ENCODE measurements around the gene RBL1.
"Not testable (repeated sequence)": the region's sequence is repeated elsewhere in the genome, so short reads cannot be mapped to it uniquely, and the experiment has no call there.

Gene RBL1

GRCh38 chr20:36994221-36994620 lies 101.6 kb downstream of the RBL1 start:
- DNase-seq: not testable (repeated sequence)

- DNase-seq: no peak
Measured at GRCh38 chr20:36992802-36993334, 102.9 kb downstream of the RBL1 start.

GRCh38 chr20:36991703-36992102 lies 104.1 kb downstream of the RBL1 start:
- no peak for DNase-seq

- no peak for DNase-seq
Measured at GRCh38 chr20:36989797-36990196, 106.0 kb downstream of the RBL1 start.

GRCh38 chr20:36988494-36988966 lies 107.3 kb downstream of the RBL1 start:
- peak; percentile 51 for DNase-seq

GRCh38 chr20:36984257-36984638 lies 111.5 kb downstream of the RBL1 start:
- no peak for DNase-seq

- peak; percentile 75 for DNase-seq
Measured at GRCh38 chr20:36975099-36975818, 120.5 kb downstream of the RBL1 start.

GRCh38 chr20:36974660-36975059 lies 121.1 kb downstream of the RBL1 start:
- DNase-seq: peak; percentile 47

- peak; percentile 23 for DNase-seq
Measured at GRCh38 chr20:36971103-36971502, 124.7 kb downstream of the RBL1 start.

GRCh38 chr20:36969478-36970186 lies 126.2 kb downstream of the RBL1 start:
- DNase-seq: peak; percentile 68

GRCh38 chr20:36969051-36969450 lies 126.7 kb downstream of the RBL1 start:
- DNase-seq: no peak

- DNase-seq: peak; percentile 40
Measured at GRCh38 chr20:36967636-36968035, 128.2 kb downstream of the RBL1 start.

- not testable (repeated sequence) for DNase-seq
Measured at GRCh38 chr20:36966965-36967364, 128.8 kb downstream of the RBL1 start.

- DNase-seq: not testable (repeated sequence)
Measured at GRCh38 chr20:36962354-36962941, 133.3 kb downstream of the RBL1 start.

- no peak for DNase-seq
Measured at GRCh38 chr20:36959242-36959641, 136.6 kb downstream of the RBL1 start.

- no peak for DNase-seq
Measured at GRCh38 chr20:36957875-36958667, 137.7 kb downstream of the RBL1 start.

GRCh38 chr20:36956674-36957073 lies 139.1 kb downstream of the RBL1 start:
- no peak for DNase-seq

- DNase-seq: no peak
Measured at GRCh38 chr20:36956016-36956415, 139.8 kb downstream of the RBL1 start.

GRCh38 chr20:36951979-36952738 lies 143.6 kb downstream of the RBL1 start:
- DNase-seq: no peak

- peak; percentile 90 for DNase-seq
Measured at GRCh38 chr20:36951198-36951978, 144.4 kb downstream of the RBL1 start, which contains the start of gene SAMHD1. Gene SAMHD1, minus strand, starts transcription at chr20:36951708. Its CDS starts 65 bp downstream, at chr20:36951643.
